Activated CD8-positive, alpha-beta T cell treated with anti-CD3 and anti-CD28 coated beads for 36 hours (primary cell): ENCODE data around the gene CHD6. TPM values are rescaled to one million over a fixed set of nuclear protein-coding genes. Genes with fewer than 3 reads are reported as not detected.

ENCODE experiments used
- ATAC-seq: fragments of 200-7000 bp; cut with Tn5 transposase; one replicate; pipeline ENCODE4 v1.10.0; 2021; ENCODE audit warnings: mild to moderate bottlenecking, moderate library complexity
- CTCF ChIA-PET: fragments of 350-600 bp; sonication (Branson Sonifier 250); formaldehyde crosslinking; loops from one replicate; lab custom pipeline; 2021; ENCODE audit warnings: antibody characterized with exemption; lab: Charles Lee
- POLR2A ChIA-PET: fragments of 350-600 bp; sonication (Branson Sonifier 250); formaldehyde crosslinking; loops from one replicate; lab custom pipeline; 2021; ENCODE audit warnings: antibody characterized with exemption; lab: Charles Lee
- DNase-seq: peaks from one replicate; pipeline ENCODE4 v3.0.0-alpha.2; 2020
- H3K27ac Mint-ChIP-seq: one replicate; pipeline ENCODE4 v1.8.0; 2021; ENCODE audit warnings: mild to moderate bottlenecking, mixed read lengths
- H3K27me3 Mint-ChIP-seq: one replicate; pipeline ENCODE4 v1.8.0; 2021; ENCODE audit warnings: mixed read lengths
- H3K36me3 Mint-ChIP-seq: one replicate; pipeline ENCODE4 v1.8.0; 2021; ENCODE audit warnings: low read depth, mixed read lengths
- H3K4me1 Mint-ChIP-seq: one replicate; pipeline ENCODE4 v1.8.0; 2021; ENCODE audit warnings: low read depth, mixed read lengths
- H3K4me3 Mint-ChIP-seq: one replicate; pipeline ENCODE4 v1.8.0; 2021; ENCODE audit warnings: mild to moderate bottlenecking, moderate library complexity, mixed read lengths
- H3K9me3 Mint-ChIP-seq: one replicate; pipeline ENCODE4 v1.8.0; 2021; ENCODE audit warnings: mixed read lengths
- intact Hi-C: fragments of 100-400 bp; cut with micrococcal nuclease; formaldehyde crosslinking; loops from one replicate; pipeline ENCODE4 v1.10.0; 2022
- total RNA-seq, 2 experiments: library from RNA; stranded (reverse); gene quantifications; one replicate each; pipeline ENCODE4 v1.2.3, GENCODE V29; 2021
- TF ChIP-seq, protein P1 (sequence below): fragments of 200-600 bp; IDR thresholded peaks from one replicate; pipeline ENCODE4 v1.8.0; 2022; ENCODE audit warnings: antibody characterized with exemption, mild to moderate bottlenecking

Gene CHD6
- total RNA-seq, 2 experiments from 2014 or later = 25.4 to 28.2 TPM

- TF ChIP-seq, protein P1, sequence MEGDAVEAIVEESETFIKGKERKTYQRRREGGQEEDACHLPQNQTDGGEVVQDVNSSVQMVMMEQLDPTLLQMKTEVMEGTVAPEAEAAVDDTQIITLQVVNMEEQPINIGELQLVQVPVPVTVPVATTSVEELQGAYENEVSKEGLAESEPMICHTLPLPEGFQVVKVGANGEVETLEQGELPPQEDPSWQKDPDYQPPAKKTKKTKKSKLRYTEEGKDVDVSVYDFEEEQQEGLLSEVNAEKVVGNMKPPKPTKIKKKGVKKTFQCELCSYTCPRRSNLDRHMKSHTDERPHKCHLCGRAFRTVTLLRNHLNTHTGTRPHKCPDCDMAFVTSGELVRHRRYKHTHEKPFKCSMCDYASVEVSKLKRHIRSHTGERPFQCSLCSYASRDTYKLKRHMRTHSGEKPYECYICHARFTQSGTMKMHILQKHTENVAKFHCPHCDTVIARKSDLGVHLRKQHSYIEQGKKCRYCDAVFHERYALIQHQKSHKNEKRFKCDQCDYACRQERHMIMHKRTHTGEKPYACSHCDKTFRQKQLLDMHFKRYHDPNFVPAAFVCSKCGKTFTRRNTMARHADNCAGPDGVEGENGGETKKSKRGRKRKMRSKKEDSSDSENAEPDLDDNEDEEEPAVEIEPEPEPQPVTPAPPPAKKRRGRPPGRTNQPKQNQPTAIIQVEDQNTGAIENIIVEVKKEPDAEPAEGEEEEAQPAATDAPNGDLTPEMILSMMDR = no peak
- Mint-ChIP-seq H3K9me3 (no peaks in the 10 kb centered on the region), H3K27ac (no peak overlapping the region), H3K4me1 (peaks cover 13% of the 10 kb centered on the region), H3K27me3 (no peaks in the 10 kb centered on the region), H3K36me3 (peaks cover 15% of the 10 kb centered on the region), H3K4me3 (no peak overlapping the region)
- DNase-seq (no peak), ATAC-seq (no peak)
- POLR2A ChIA-PET = interaction anchor here (0.5 kb wide), 1 partner anchor 96 kb away, joined by 3 read pairs; no protein-coding TSS in a partner anchor
- intact Hi-C loops = loop anchor here (5.0 kb wide), 1 partner anchor 70 kb away; the partner anchor contains the start of gene LPIN3
- CTCF ChIA-PET = interaction anchor here (1.3 to 1.4 kb wide), 2 partner anchors 8 to 28 kb away, joined by 3 to 4 read pairs; no protein-coding TSS in a partner anchor
Measured at GRCh38 chr20:41412324-41413120, 205.7 kb downstream of the CHD6 start.

DNA sequence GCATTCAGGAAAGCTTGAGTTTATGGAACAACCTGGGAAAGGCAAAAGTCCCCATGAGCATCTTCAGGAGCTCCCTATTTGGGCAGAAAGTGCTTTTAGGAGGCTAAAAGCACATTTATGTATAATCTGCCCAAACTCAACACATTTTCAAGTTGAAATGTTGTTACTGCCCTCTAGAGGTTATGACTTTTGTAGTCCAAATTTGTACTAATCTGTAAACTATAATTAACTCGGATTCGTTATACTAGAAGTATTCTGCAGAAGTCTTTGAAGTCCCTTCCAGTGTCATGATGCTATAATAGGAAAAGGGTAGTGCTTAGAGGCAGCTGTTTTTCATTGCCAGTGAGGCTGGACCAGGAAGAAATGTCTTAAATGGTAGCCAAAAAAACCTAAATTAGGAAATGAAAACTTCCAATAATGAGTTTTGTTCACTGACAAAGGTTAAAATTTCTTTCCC is 206.8 kb downstream of the CHD6 start:
- intact Hi-C loops = loop anchor here (5.0 kb wide), 1 partner anchor 69 kb away; the partner anchor contains the start of gene LPIN3
- Mint-ChIP-seq H3K36me3 (peaks cover 16% of the 10 kb centered on the region), H3K4me3 (no peak overlapping the region), H3K9me3 (no peaks in the 10 kb centered on the region), H3K4me1 (peaks cover 13% of the 10 kb centered on the region), H3K27me3 (no peaks in the 10 kb centered on the region), H3K27ac (no peak overlapping the region)
- ATAC-seq (no peak), DNase-seq (no peak)
- CTCF ChIA-PET = interaction anchor here (0.7 to 3.1 kb wide), 12 partner anchors 9 to 279 kb away, joined by 3 to 24 read pairs (median 3); partner anchors contain the start of gene LPIN3
- TF ChIP-seq, protein P1 = peak; percentile 47
- POLR2A ChIA-PET = no interaction called here

DNA sequence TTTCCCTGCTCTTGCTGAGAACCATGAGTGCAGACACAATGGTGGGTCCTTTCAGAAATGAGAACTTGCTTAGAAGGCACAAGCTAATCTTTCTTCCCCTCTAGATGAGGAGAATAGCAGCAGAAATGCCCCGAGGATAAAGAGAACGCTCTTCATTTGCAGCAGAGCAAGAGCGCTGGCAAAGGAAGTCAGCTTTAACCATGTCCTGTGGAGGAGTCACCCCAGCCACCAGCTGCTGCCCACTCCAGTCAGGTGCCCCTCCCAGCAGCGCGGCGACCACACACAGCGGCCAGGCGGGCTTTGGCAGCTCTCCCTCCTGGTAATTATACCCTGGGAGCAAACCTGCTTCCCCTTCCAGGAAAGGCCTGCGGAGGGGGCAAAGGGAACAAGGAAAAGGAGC is 209.2 kb downstream of the CHD6 start:
- Mint-ChIP-seq H3K4me1 (peaks cover 13% of the 10 kb centered on the region), H3K36me3 (peaks cover 12% of the 10 kb centered on the region), H3K4me3 (no peak overlapping the region), H3K27ac (no peak overlapping the region), H3K9me3 (no peaks in the 10 kb centered on the region), H3K27me3 (no peaks in the 10 kb centered on the region)
- TF ChIP-seq, protein P1 = no peak
- DNase-seq = no peak
- CTCF ChIA-PET = interaction anchor here (1.3 to 3.1 kb wide), 2 partner anchors 12 to 19 kb away, joined by 5 to 24 read pairs; no protein-coding TSS in a partner anchor
- intact Hi-C loops = no loop called here
- POLR2A ChIA-PET = no interaction called here
- ATAC-seq = no peak

- Mint-ChIP-seq H3K27me3 (no peaks in the 10 kb centered on the region), H3K27ac (no peak overlapping the region), H3K4me1 (peaks cover 13% of the 10 kb centered on the region), H3K4me3 (no peak overlapping the region), H3K36me3 (peaks cover 9% of the 10 kb centered on the region), H3K9me3 (no peaks in the 10 kb centered on the region)
- DNase-seq (peak; percentile 19), ATAC-seq (peak; percentile 65)
- intact Hi-C loops = no loop called here
- POLR2A ChIA-PET = no interaction called here
- TF ChIP-seq, protein P1 = no peak
- CTCF ChIA-PET = interaction anchor here (1.3 kb wide), 1 partner anchor 20 kb away, joined by 5 read pairs; no protein-coding TSS in a partner anchor
Measured at GRCh38 chr20:41408156-41408794, 209.9 kb downstream of the CHD6 start.
